SK-N-SH (cell line): ENCODE results near the gene WDR7. TPM values are rescaled to one million over a fixed set of nuclear protein-coding genes. Genes with fewer than 3 reads are reported as not detected.
A peak's percentile ranks its signal among the peaks of the same experiment; 100 is the strongest.

Experiments
- CTCF ChIA-PET: fragments of 300-600, 350-600 bp; formaldehyde crosslinking; extraction: SDS; loops from one replicate; lab custom pipeline; 2021; lab: Yijun Ruan, JAX
- POLR2A ChIA-PET: fragments of 350-600 bp; sonication (Branson Sonifier 250); formaldehyde crosslinking; extraction: SDS; loops from one replicate; lab custom pipeline; 2020; ENCODE audit warnings: antibody characterized with exemption, inconsistent platforms; lab: Yijun Ruan, JAX
- DNase-seq: peaks from one replicate; pipeline ENCODE4 v3.0.0; 2012
- H2AFZ ChIP-seq: fragments of 200-600 bp; sonication (generic); 2 replicates; pipeline ENCODE4 v1.8.1; 2016; ENCODE audit warnings: antibody characterized with exemption, mild to moderate bottlenecking, low read depth
- H3F3A ChIP-seq: fragments of 200-600 bp; sonication (generic); replicated peaks from 2 replicates; pipeline ENCODE3; 2016; ENCODE audit warnings: antibody characterized with exemption, mild to moderate bottlenecking; ENCODE audit not compliant: insufficient read depth
- H3K27ac ChIP-seq, 2 experiments: fragments of 200-500 bp in 1 of 2; fragments of 200-600 bp in 1 of 2; sonication (Bioruptor generic) in 1 of 2; sonication (generic), shearing (Covaris generic) in 1 of 2; 2 replicates each; pipeline versions ENCODE4 v1.5.1 to v1.6.1; 2014 to 2016; ENCODE audit warnings: low read depth in 2 of 2, inconsistent platforms in 1 of 2, low read length in 1 of 2, mild to moderate bottlenecking in 1 of 2, mixed read lengths in 1 of 2
- H3K27me3 ChIP-seq: fragments of 200-600 bp; sonication (generic), shearing (Covaris generic); 2 replicates; pipeline ENCODE4 v1.6.1; 2016; ENCODE audit warnings: mixed run types; ENCODE audit not compliant: insufficient read depth
- H3K36me3 ChIP-seq, 2 experiments: fragments of 200-500 bp in 1 of 2; fragments of 200-600 bp in 1 of 2; sonication (Bioruptor generic) in 1 of 2; sonication (generic) in 1 of 2; replicated peaks in 1 of 2; 2 replicates each; pipeline versions ENCODE3 to v1.5.1; 2014 to 2016; ENCODE audit warnings: low read length in 1 of 2, mild to moderate bottlenecking in 1 of 2; ENCODE audit not compliant: insufficient read depth in 2 of 2, control insufficient read depth in 1 of 2
- H3K4me1 ChIP-seq, 2 experiments: fragments of 200-500 bp in 1 of 2; fragments of 200-600 bp in 1 of 2; sonication (Bioruptor generic) in 1 of 2; sonication (generic), shearing (Covaris generic) in 1 of 2; 2 replicates each; pipeline versions ENCODE4 v1.5.1 to v1.6.1; 2014 to 2016; ENCODE audit warnings: low read depth in 1 of 2, low read length in 1 of 2, mixed run types in 1 of 2; ENCODE audit not compliant: insufficient read depth in 2 of 2, control insufficient read depth in 1 of 2
- H3K4me2 ChIP-seq: fragments of 200-600 bp; sonication (generic), shearing (Covaris generic); 2 replicates; pipeline ENCODE4 v1.6.1; 2017; ENCODE audit warnings: mixed run types
- H3K4me3 ChIP-seq, 2 experiments: fragments of 200-500 bp in 1 of 2; fragments of 200-600 bp in 1 of 2; sonication (Bioruptor generic) in 1 of 2; sonication (generic), shearing (Covaris generic) in 1 of 2; 2 replicates each; pipeline versions ENCODE4 v1.5.1 to v1.8.1; 2014 to 2016; ENCODE audit warnings: low read depth in 2 of 2, inconsistent platforms in 1 of 2, low read length in 1 of 2, mild to moderate bottlenecking in 1 of 2, mixed read lengths in 1 of 2, moderate library complexity in 1 of 2
- H3K79me2 ChIP-seq: fragments of 200-600 bp; sonication (generic); 2 replicates; pipeline ENCODE4 v1.8.1; 2017; ENCODE audit warnings: mild to moderate bottlenecking; ENCODE audit not compliant: insufficient read depth
- H3K9ac ChIP-seq: fragments of 200-600 bp; sonication (generic); 2 replicates; pipeline ENCODE4 v1.6.1; 2017; ENCODE audit warnings: mixed run types
- H3K9me2 ChIP-seq: fragments of 200-600 bp; sonication (generic); 2 replicates; pipeline ENCODE4 v1.6.1; 2017; ENCODE audit warnings: mixed run types
- H3K9me3 ChIP-seq: fragments of 200-600 bp; sonication (generic); 2 replicates; pipeline ENCODE4 v1.6.1; 2017; ENCODE audit warnings: mixed run types, mild to moderate bottlenecking, moderate library complexity
- H4K20me1 ChIP-seq: fragments of 200-600 bp; sonication (generic); 2 replicates; pipeline ENCODE4 v1.6.1; 2017; ENCODE audit warnings: mild to moderate bottlenecking, mixed run types; ENCODE audit not compliant: insufficient read depth
- CHD2 ChIP-seq: fragments of 150-350 bp; IDR thresholded peaks from 2 replicates; pipeline ENCODE4 v1.6.1; 2018; ENCODE audit warnings: low read length; ENCODE audit not compliant: partially characterized antibody
- EP300 ChIP-seq, 2 experiments: IDR thresholded peaks; 2 replicates each; pipeline versions ENCODE4 v1.4.0 to v1.6.1; 2012; ENCODE audit warnings: borderline replicate concordance in 1 of 2, low read depth in 1 of 2, low read length in 1 of 2
- FOXJ3 ChIP-seq: sonication (generic); formaldehyde crosslinking; IDR thresholded peaks from 2 replicates; pipeline ENCODE4 v1.5.1; 2020; ENCODE audit warnings: mild to moderate bottlenecking, missing genetic modification reagents
- GATA2 ChIP-seq: sonication (generic); formaldehyde crosslinking; IDR thresholded peaks from 2 replicates; pipeline ENCODE4 v1.5.0; 2020; ENCODE audit warnings: mild to moderate bottlenecking, missing genetic modification reagents
- JUND ChIP-seq: IDR thresholded peaks from 2 replicates; pipeline ENCODE4 v1.4.0; 2012
- RXRA ChIP-seq: IDR thresholded peaks from 2 replicates; pipeline ENCODE4 v1.4.0; 2012; ENCODE audit warnings: low read depth, mild to moderate bottlenecking, borderline replicate concordance
- WGBS: methylation state at CpG from one replicate; pipeline ENCODE4 v1.1.6; 2017; ENCODE audit warnings: low lambda C conversion rate; 5-methylcytosine and 5-hydroxymethylcytosine counted together
- polyA plus RNA-seq, 3 experiments: library from polyadenylated mRNA; depleted of rRNA; stranded (reverse); fragments of >200 nt; gene quantifications; 2 replicates each; pipeline ENCODE4 v1.2.3, GENCODE V29; 2012
- TF ChIP-seq, protein P1 (sequence below): fragments of 150-350 bp; IDR thresholded peaks from 2 replicates; pipeline ENCODE4 v1.6.1; 2017; ENCODE audit warnings: antibody characterized with exemption, low read length, low read depth, borderline replicate concordance
- TF ChIP-seq, protein P2 (sequence below): fragments of 150-350 bp; IDR thresholded peaks from 2 replicates; pipeline ENCODE4 v1.6.1; 2016; ENCODE audit warnings: mild to moderate bottlenecking, low read depth, low read length
- TF ChIP-seq, protein P3 (sequence below): fragments of 200-600 bp; sonication (generic); IDR thresholded peaks from 2 replicates; pipeline ENCODE4 v1.6.1; 2017; ENCODE audit warnings: antibody characterized with exemption, mild to moderate bottlenecking, moderate library complexity

The WDR7 gene
- polyA plus RNA-seq, 1 of the 3 experiments (the other 2 are of a cell fraction), result 4.1 TPM

DNA sequence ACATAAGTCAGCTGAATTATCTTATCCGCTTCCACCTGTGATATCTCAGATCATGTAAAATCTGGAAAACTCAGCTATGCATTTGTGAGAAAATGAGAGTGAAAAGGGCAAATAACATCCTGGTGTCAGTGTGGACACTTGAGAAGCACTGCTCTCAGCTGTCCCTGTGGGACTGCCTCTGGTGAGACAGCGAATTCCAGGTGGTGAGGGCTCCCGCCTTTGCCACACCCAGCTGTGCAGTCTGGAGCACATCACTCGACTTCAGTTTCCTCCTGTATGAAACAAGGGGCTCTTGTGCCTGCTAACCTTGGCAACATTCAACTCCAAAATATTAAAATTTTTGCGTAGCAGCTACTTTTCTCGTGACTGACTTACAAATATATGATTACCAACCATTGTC is 300.9 kb downstream of the WDR7 start:
- no peaks in the 10 kb centered on the region for H3K79me2 ChIP-seq
- POLR2A ChIA-PET, result no interaction called here
- H3K27ac ChIP-seq, result no peak overlapping the region
- H2AFZ ChIP-seq, result no peak overlapping the region
- CTCF ChIA-PET, result interaction anchor here (0.8 to 1.4 kb wide), 2 partner anchors 20 to 41 kb away, joined by 3 read pairs; no protein-coding TSS in a partner anchor
- peaks cover 0 to 2% of the 10 kb centered on the region in 2 experiments; a peak in 2 of 4 replicates for H3K4me1 ChIP-seq
- no peaks in the 10 kb centered on the region for H3K27me3 ChIP-seq
- no peaks in the 10 kb centered on the region for H3F3A ChIP-seq
- no peak for DNase-seq
- WGBS, result 90% methylated on average over 5 of the region's 6 CpGs
- no peaks in the 10 kb centered on the region for H4K20me1 ChIP-seq
- H3K9ac ChIP-seq, result no peak overlapping the region
- H3K4me2 ChIP-seq, result no peak overlapping the region
- no peaks in the 10 kb centered on the region for H3K36me3 ChIP-seq
- TF ChIP-seq JUND, result no peak
- TF ChIP-seq, protein P1, sequence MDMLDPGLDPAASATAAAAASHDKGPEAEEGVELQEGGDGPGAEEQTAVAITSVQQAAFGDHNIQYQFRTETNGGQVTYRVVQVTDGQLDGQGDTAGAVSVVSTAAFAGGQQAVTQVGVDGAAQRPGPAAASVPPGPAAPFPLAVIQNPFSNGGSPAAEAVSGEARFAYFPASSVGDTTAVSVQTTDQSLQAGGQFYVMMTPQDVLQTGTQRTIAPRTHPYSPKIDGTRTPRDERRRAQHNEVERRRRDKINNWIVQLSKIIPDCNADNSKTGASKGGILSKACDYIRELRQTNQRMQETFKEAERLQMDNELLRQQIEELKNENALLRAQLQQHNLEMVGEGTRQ, result no peak
- H3K4me3 ChIP-seq, result no peak overlapping the region
- no peaks in the 10 kb centered on the region for H3K9me3 ChIP-seq
- no peaks in the 10 kb centered on the region for H3K9me2 ChIP-seq

DNA sequence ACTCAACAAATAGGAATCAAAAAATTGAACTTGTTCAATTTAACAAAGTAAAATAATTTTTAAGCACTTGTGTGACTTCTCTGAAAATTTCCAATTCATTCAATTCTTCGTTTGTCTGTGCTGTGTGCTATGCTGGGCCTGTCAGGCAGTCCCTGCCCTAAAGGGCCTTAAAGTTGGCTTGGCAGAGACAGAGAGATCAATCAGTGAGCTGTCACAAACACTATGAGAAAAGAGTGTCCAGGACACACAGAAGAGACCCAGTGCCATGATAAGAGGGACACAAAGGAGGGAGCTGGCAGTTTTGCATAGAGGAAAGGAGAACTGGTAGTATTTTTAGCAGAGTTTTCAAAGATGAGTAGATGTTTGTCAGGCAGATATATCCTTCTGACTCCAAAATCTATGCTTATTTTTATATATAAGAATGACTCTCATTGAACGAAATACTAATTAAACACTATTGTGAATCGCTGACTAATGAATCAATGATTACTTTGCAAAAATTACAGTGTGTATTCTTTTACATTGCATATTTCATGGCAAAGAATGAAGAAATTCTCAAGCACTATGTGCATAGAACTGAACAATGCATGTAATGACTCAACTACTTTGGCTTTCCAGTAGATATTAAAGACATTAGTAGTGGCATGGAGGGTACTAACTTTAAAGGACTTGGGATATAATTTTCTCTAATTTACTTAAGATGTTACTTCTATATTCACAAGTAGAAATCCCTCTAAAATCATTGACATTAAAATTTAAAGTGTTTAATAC is 302.5 kb downstream of the WDR7 start:
- H3F3A ChIP-seq, result no peaks in the 10 kb centered on the region
- H3K27me3 ChIP-seq, result no peaks in the 10 kb centered on the region
- no peaks in the 10 kb centered on the region for H4K20me1 ChIP-seq
- H3K79me2 ChIP-seq, result no peaks in the 10 kb centered on the region
- POLR2A ChIA-PET, result no interaction called here
- H3K4me3 ChIP-seq, result no peak overlapping the region
- H3K4me2 ChIP-seq, result no peak overlapping the region
- no peaks in the 10 kb centered on the region for H3K9me2 ChIP-seq
- H3K27ac ChIP-seq, result no peak overlapping the region
- H3K4me1 ChIP-seq, result peaks cover 0 to 2% of the 10 kb centered on the region in 2 experiments; a peak in 2 of 4 replicates
- no peak overlapping the region for H2AFZ ChIP-seq
- DNase-seq, result peak; percentile 19
- TF ChIP-seq CHD2 (no peak), FOXJ3 (no peak), EP300 (IDR thresholded peaks at IDR 0.05; ENCODE audit: borderline replicate concordance in 1 of 2, low read depth in 1 of 2, low read length in 1 of 2) (peak in 1 of 2 experiments; percentile 30; a peak in 1 of 4 replicates), GATA2 (peak; percentile 37; the same call in 1 of the 2 replicates), RXRA (no peak)
- TF ChIP-seq, protein P2, sequence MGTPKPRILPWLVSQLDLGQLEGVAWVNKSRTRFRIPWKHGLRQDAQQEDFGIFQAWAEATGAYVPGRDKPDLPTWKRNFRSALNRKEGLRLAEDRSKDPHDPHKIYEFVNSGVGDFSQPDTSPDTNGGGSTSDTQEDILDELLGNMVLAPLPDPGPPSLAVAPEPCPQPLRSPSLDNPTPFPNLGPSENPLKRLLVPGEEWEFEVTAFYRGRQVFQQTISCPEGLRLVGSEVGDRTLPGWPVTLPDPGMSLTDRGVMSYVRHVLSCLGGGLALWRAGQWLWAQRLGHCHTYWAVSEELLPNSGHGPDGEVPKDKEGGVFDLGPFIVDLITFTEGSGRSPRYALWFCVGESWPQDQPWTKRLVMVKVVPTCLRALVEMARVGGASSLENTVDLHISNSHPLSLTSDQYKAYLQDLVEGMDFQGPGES, result no peak
- TF ChIP-seq, protein P3, sequence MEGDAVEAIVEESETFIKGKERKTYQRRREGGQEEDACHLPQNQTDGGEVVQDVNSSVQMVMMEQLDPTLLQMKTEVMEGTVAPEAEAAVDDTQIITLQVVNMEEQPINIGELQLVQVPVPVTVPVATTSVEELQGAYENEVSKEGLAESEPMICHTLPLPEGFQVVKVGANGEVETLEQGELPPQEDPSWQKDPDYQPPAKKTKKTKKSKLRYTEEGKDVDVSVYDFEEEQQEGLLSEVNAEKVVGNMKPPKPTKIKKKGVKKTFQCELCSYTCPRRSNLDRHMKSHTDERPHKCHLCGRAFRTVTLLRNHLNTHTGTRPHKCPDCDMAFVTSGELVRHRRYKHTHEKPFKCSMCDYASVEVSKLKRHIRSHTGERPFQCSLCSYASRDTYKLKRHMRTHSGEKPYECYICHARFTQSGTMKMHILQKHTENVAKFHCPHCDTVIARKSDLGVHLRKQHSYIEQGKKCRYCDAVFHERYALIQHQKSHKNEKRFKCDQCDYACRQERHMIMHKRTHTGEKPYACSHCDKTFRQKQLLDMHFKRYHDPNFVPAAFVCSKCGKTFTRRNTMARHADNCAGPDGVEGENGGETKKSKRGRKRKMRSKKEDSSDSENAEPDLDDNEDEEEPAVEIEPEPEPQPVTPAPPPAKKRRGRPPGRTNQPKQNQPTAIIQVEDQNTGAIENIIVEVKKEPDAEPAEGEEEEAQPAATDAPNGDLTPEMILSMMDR, result no peak
- WGBS, result 81% methylated on average over 3 of the region's 3 CpGs
- no peak overlapping the region for H3K9ac ChIP-seq
- H3K9me3 ChIP-seq, result no peaks in the 10 kb centered on the region
- CTCF ChIA-PET, result no interaction called here
- no peaks in the 10 kb centered on the region for H3K36me3 ChIP-seq
